Esophagus squamous epithelium (tissue), 4 donors: ENCODE results near the gene MFF.

Source experiments
- POLR2A ChIP-seq, 4 donors: fragments of 450-650 bp; IDR thresholded peaks; one replicate each; pipeline ENCODE4 v1.6.1; 2017; ENCODE audit warnings: antibody characterized with exemption in 4 of 4, mild to moderate bottlenecking in 4 of 4, moderate library complexity in 3 of 4
- TF ChIP-seq, protein P1 (sequence below), 6 experiments: fragments of 450-650 bp in 4 of 6; fragments of 200-600 bp in 2 of 6; sonication (generic) in 2 of 6; IDR thresholded peaks; one replicate each; pipeline ENCODE4 v1.5.1; 2016 to 2019; ENCODE audit warnings: antibody characterized with exemption in 6 of 6, mild to moderate bottlenecking in 4 of 6, moderate library complexity in 4 of 6

DNA sequence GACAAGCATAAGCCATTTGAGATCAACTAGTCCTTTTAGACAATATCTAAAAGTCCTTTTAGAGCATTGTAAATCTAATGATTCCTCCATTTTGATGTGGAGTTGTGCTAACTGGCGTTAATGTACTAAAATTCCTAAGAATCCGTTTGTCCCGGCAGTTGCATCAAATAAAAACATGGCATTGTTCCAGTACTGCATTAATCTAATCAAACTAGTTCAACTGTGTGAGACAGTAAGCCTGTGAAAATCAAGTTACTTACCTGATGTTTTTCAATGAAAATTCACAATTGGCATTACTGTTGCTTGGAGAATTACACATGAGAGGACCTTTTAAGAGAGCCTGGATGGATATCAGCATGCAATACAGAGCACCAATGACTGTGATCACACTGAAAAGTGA is 40.8 kb downstream of the MFF start:
- no peak for TF ChIP-seq POLR2A (IDR thresholded peaks at IDR 0.05)
- TF ChIP-seq, protein P1, sequence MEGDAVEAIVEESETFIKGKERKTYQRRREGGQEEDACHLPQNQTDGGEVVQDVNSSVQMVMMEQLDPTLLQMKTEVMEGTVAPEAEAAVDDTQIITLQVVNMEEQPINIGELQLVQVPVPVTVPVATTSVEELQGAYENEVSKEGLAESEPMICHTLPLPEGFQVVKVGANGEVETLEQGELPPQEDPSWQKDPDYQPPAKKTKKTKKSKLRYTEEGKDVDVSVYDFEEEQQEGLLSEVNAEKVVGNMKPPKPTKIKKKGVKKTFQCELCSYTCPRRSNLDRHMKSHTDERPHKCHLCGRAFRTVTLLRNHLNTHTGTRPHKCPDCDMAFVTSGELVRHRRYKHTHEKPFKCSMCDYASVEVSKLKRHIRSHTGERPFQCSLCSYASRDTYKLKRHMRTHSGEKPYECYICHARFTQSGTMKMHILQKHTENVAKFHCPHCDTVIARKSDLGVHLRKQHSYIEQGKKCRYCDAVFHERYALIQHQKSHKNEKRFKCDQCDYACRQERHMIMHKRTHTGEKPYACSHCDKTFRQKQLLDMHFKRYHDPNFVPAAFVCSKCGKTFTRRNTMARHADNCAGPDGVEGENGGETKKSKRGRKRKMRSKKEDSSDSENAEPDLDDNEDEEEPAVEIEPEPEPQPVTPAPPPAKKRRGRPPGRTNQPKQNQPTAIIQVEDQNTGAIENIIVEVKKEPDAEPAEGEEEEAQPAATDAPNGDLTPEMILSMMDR (IDR thresholded peaks at IDR 0.05), result no peak
